Measurements from ENCODE around the gene RASA2.

DNA sequence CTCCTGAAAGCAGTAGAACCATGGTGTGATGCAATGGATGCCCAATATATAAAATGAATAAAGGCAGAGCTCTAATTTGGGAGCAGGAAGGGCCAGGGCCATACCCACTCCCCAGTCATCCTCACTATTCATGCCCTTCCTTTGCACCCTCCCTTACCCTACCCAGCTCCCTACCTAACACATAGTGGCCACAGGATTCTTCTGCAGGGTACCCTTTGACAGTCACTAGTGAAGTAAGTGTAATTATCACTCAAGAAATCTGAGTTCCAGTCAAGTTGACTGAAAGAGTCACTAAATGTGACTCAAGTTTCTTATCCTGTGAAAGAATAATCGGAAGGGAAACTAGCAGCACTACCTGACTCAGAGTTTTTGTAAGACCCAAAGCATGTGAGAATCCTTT lies 69.2 kb downstream of the RASA2 start:
- TF ChIP-seq EZH2 (IDR thresholded peaks at IDR 0.05; ENCODE audit: borderline replicate concordance), result no peak
- no peak for TF ChIP-seq EZH2phosphoT487 (IDR thresholded peaks at IDR 0.05; ENCODE audit: low read depth, severe bottlenecking, unreplicated experiment)
- no peak for TF ChIP-seq CTCF (IDR thresholded peaks at IDR 0.05; ENCODE audit: poor library complexity)

All from hepatocyte (in vitro differentiated cells).